GM19452 (cell line): ENCODE results near the gene NPAS3.

ENCODE experiments used
- ATAC-seq: cut with Tn5 transposase; IDR thresholded peaks from one replicate; pipeline ENCODE4 v1.9.1; 2021; ENCODE audit not compliant: unreplicated experiment

Gene NPAS3

GRCh38 chr14:33611405-33612196, 672.9 kb downstream of the NPAS3 start:
- no peak for ATAC-seq

- no peak for ATAC-seq
These were observed 673.5 kb downstream of the NPAS3 start for GRCh38 chr14:33612197-33612505.

- no peak for ATAC-seq
These were observed 678.5 kb downstream of the NPAS3 start for GRCh38 chr14:33617154-33617553.

- no peak for ATAC-seq
These were observed 679.9 kb downstream of the NPAS3 start for GRCh38 chr14:33618361-33619105.

GRCh38 chr14:33622496-33622895, 683.8 kb downstream of the NPAS3 start:
- no peak for ATAC-seq

GRCh38 chr14:33629792-33630191, 691.1 kb downstream of the NPAS3 start:
- ATAC-seq: no peak

- ATAC-seq: no peak
These were observed 692.3 kb downstream of the NPAS3 start for GRCh38 chr14:33631021-33631420.

GRCh38 chr14:33631441-33631840, 692.8 kb downstream of the NPAS3 start:
- no peak for ATAC-seq

GRCh38 chr14:33634631-33635030, 696.0 kb downstream of the NPAS3 start:
- ATAC-seq: no peak

GRCh38 chr14:33636716-33637115, 698.0 kb downstream of the NPAS3 start:
- ATAC-seq: no peak

GRCh38 chr14:33642080-33642479, 703.4 kb downstream of the NPAS3 start:
- no peak for ATAC-seq

- ATAC-seq: no peak
These were observed 704.1 kb downstream of the NPAS3 start for GRCh38 chr14:33642691-33643244.

GRCh38 chr14:33643426-33644181, 704.9 kb downstream of the NPAS3 start:
- ATAC-seq: no peak

- ATAC-seq: no peak
These were observed 708.1 kb downstream of the NPAS3 start for GRCh38 chr14:33646692-33647260.

GRCh38 chr14:33647385-33647786, 708.7 kb downstream of the NPAS3 start:
- ATAC-seq: no peak

GRCh38 chr14:33650430-33650829, 711.8 kb downstream of the NPAS3 start:
- no peak for ATAC-seq

- no peak for ATAC-seq
These were observed 714.1 kb downstream of the NPAS3 start for GRCh38 chr14:33652566-33653307.

GRCh38 chr14:33653308-33653695, 714.6 kb downstream of the NPAS3 start:
- ATAC-seq: no peak

GRCh38 chr14:33655421-33655820, 716.7 kb downstream of the NPAS3 start:
- ATAC-seq: no peak

GRCh38 chr14:33657476-33657875, 718.8 kb downstream of the NPAS3 start:
- no peak for ATAC-seq
